A673 (cell line): Measurements from ENCODE around the gene LHPP. TPM values are rescaled to one million over a fixed set of nuclear protein-coding genes. Genes with fewer than 3 reads are reported as not detected.
A peak's percentile ranks its signal among the peaks of the same experiment; 100 is the strongest.
"Not testable (repeated sequence)": the region's sequence is repeated elsewhere in the genome, so short reads cannot be mapped to it uniquely, and the experiment has no call there.

Experiments used
- BruUV-seq: library from RNA; stranded (reverse); fragments of 400-500 nt; replicated peaks from 2 replicates; lab custom pipeline; 2021; lab: Mats Ljungman, UMichigan
- CTCF ChIA-PET: fragments of 300-600 bp; sonication (Branson Sonifier 250); formaldehyde crosslinking; loops from one replicate; lab custom pipeline; 2022; ENCODE audit warnings: antibody characterized with exemption; lab: Charles Lee
- POLR2A ChIA-PET: fragments of 300-600 bp; sonication (Branson Sonifier 250); formaldehyde crosslinking; loops from one replicate; lab custom pipeline; 2022; ENCODE audit warnings: antibody characterized with exemption; ENCODE audit not compliant: low non-redundant PET; lab: Charles Lee
- DNase-seq: peaks from one replicate; pipeline ENCODE4 v3.0.0-alpha.2; 2015; ENCODE audit warnings: low spot score
- H3K27ac ChIP-seq: fragments of 200-600 bp; sonication (generic); 2 replicates; pipeline ENCODE4 v1.5.1; 2016; ENCODE audit warnings: mixed run types, low read depth, mild to moderate bottlenecking, mixed read lengths, antibody characterized with exemption, low read length; ENCODE audit not compliant: poor library complexity, severe bottlenecking
- H3K27me3 ChIP-seq: fragments of 200-600 bp; sonication (generic); replicated peaks from 2 replicates; pipeline ENCODE4 v1.6.1; 2017; ENCODE audit warnings: mixed run types, low read depth, mild to moderate bottlenecking, mixed read lengths, antibody characterized with exemption, low read length; ENCODE audit not compliant: insufficient read depth, poor library complexity
- H3K36me3 ChIP-seq: fragments of 200-600 bp; sonication (generic); 2 replicates; pipeline ENCODE4 v1.6.1; 2016; ENCODE audit warnings: mixed run types, mild to moderate bottlenecking, mixed read lengths, antibody characterized with exemption, low read length; ENCODE audit not compliant: insufficient read depth, poor library complexity, severe bottlenecking
- H3K4me1 ChIP-seq: fragments of 200-600 bp; sonication (generic); 2 replicates; pipeline ENCODE4 v1.6.1; 2017; ENCODE audit warnings: mixed run types, mild to moderate bottlenecking, mixed read lengths, antibody characterized with exemption, low read length; ENCODE audit not compliant: insufficient read depth, poor library complexity, severe bottlenecking
- H3K4me3 ChIP-seq: fragments of 200-600 bp; sonication (generic); 2 replicates; pipeline ENCODE4 v1.5.1; 2016; ENCODE audit warnings: low read depth, mixed run types, mild to moderate bottlenecking, mixed read lengths, low read length; ENCODE audit not compliant: poor library complexity, severe bottlenecking
- H3K9me3 ChIP-seq: fragments of 200-600 bp; sonication (generic); 2 replicates; pipeline ENCODE4 v1.6.1; 2016; ENCODE audit warnings: mixed run types, low read depth, mild to moderate bottlenecking, mixed read lengths, antibody characterized with exemption, low read length; ENCODE audit not compliant: poor library complexity, severe bottlenecking
- CTCF ChIP-seq: fragments of 300-800, 200-600 bp; sonication (generic); conservative IDR thresholded peaks from 2 replicates; pipeline ENCODE4 v1.5.1; 2017; ENCODE audit warnings: low read depth, mild to moderate bottlenecking, antibody characterized with exemption, low read length, moderate library complexity, mixed read lengths
- EZH2 ChIP-seq: fragments of 200-600 bp; sonication (generic); IDR thresholded peaks from 2 replicates; pipeline ENCODE4 v1.6.1; 2017; ENCODE audit warnings: borderline replicate concordance, low read depth, mild to moderate bottlenecking, mixed read lengths, antibody characterized with exemption, low read length; ENCODE audit not compliant: poor library complexity, severe bottlenecking
- intact Hi-C: fragments of 100-400 bp; cut with micrococcal nuclease; formaldehyde crosslinking; loops from one replicate; pipeline ENCODE4 v1.10.0; 2022; ENCODE audit not compliant: unreplicated experiment
- total RNA-seq: library from RNA; stranded (reverse); gene quantifications from 2 replicates; pipeline ENCODE4 v1.2.3, GENCODE V29; 2021

The LHPP gene
- total RNA-seq, 1 experiment from 2014 or later, result 2.3 TPM

GRCh38 chr10:124436191-124436638 lies 25.4 kb upstream of the LHPP start:
- ChIA-PET POLR2A (interaction anchor here (0.6 kb wide), 1 partner anchor 449 kb away, joined by 3 read pairs; no protein-coding TSS in a partner anchor), CTCF (no interaction called here)
- H3K27me3 ChIP-seq, result peaks cover under 1% of the 10 kb centered on the region
- intact Hi-C loops, result no loop called here
- no TSS peak for BruUV-seq
- H3K9me3 ChIP-seq, result no peaks in the 10 kb centered on the region
- TF ChIP-seq EZH2 (no peak), CTCF (no peak)
- no peaks in the 10 kb centered on the region for H3K36me3 ChIP-seq
- peak; percentile 48 for DNase-seq
- no peaks in the 10 kb centered on the region for H3K4me1 ChIP-seq
- H3K27ac ChIP-seq, result no peak overlapping the region
- no peak overlapping the region for H3K4me3 ChIP-seq

- DNase-seq, H3K36me3 ChIP-seq, intact Hi-C loops, H3K27ac ChIP-seq, CTCF ChIA-PET, POLR2A ChIA-PET, H3K9me3 ChIP-seq, H3K4me1 ChIP-seq, BruUV-seq, H3K4me3 ChIP-seq: not testable (repeated sequence)
- peaks cover 41% of the 10 kb centered on the region for H3K27me3 ChIP-seq
Observed at GRCh38 chr10:124441694-124442093, 19.9 kb upstream of the LHPP start.

GRCh38 chr10:124446830-124447750 lies 14.5 kb upstream of the LHPP start:
- intact Hi-C loops, result no loop called here
- Histone ChIP-seq H3K27ac (no peak overlapping the region), H3K4me1 (peaks cover 9% of the 10 kb centered on the region), H3K9me3 (no peaks in the 10 kb centered on the region), H3K4me3 (peak overlapping the region; percentile 19), H3K36me3 (no peaks in the 10 kb centered on the region), H3K27me3 (peaks cover 91% of the 10 kb centered on the region)
- BruUV-seq, result no TSS peak
- ChIA-PET CTCF (no interaction called here), POLR2A (no interaction called here)
- TF ChIP-seq CTCF (no peak), EZH2 (no peak)
- DNase-seq, result no peak
